HG02840 (cell line): Measurements from ENCODE around the gene SUZ12.
A peak's percentile ranks its signal among the peaks of the same experiment; 100 is the strongest.
"Not testable (repeated sequence)": the region's sequence is repeated elsewhere in the genome, so short reads cannot be mapped to it uniquely, and the experiment has no call there.

Experiments used
- ATAC-seq: cut with Tn5 transposase; IDR thresholded peaks from one replicate; pipeline ENCODE4 v1.9.1; 2021; ENCODE audit warnings: mild to moderate bottlenecking, moderate library complexity, moderate number of reproducible peaks; ENCODE audit not compliant: unreplicated experiment, low FRiP score

SUZ12 gene

DNA sequence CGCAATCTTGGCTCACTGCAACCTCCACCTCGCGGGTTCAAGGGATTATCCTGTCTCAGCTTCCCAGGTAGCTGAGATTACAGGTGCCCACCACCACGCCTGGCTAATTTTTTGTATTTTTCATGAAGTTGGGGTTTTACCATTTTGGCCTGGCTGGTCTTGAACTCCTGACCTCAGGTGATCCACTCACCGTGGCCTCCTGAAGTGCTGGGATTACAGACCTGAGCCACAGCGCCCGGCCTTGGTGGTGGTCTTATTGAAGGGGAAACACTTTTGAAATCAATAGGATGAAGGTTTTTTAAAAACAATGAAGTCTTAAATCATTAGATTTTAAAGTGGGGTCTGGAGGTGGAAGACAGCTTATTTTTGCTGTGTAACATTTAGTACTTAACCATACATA is 5.6 kb downstream of the SUZ12 start:
- ATAC-seq, result not testable (repeated sequence)

DNA sequence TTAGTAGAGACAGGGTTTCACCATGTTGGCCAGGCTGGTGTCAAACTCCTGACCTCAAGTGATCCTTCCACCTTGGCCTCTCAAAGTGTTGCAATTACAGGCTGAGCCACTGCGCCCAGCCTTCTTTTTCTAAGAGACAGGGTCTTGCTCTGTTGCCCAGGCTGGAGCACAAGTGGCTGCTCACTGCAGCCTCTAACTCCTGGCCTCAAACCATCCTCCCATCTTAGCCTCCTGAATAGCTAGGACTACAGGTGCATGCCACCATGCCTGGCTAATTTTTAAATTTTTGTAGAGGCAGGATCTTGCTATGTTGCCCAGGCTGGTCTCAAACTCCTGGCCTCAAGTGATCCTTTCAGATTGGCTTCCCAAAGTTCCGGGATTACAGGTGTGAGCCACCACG is 15.1 kb downstream of the SUZ12 start:
- not testable (repeated sequence) for ATAC-seq

DNA sequence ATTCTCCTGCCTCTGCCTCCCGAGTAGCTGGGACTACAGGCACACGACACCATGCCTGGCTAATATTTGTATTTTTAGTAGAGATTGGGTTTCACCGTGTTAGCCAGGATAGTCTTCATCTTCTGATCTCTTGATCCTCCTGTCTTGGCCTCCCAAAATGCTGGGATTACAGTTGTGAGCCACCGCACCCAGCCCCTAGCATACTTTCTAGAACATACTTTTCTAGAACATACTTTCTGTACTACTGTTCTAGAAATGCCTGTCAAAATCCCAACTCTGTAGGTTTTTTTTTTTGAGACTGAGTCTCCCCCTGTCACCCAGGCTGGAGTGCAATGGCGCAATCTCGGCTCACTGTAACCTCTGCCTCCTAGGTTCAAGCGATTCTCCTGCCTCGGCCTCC is 27.3 kb downstream of the SUZ12 start:
- ATAC-seq, result not testable (repeated sequence)

DNA sequence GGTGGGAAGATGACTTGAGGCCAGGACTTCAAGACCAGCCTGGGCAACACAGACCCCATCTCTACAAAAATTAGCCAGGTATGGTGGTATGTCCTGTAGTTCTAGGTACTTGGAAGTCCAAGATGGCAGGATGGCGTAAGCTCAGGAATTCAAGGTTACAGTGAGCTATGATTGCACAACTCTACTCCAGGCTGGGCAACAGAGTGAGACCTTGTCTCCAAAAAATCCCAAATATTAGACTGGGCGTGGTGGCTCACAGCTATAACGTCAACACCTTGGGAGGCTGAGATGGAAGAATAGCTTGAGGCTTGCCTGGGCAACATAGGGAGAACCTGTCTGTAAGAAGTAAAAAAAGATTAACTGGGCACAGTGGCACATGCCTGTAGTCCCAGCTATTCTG is 30.8 kb downstream of the SUZ12 start:
- ATAC-seq, result no peak

DNA sequence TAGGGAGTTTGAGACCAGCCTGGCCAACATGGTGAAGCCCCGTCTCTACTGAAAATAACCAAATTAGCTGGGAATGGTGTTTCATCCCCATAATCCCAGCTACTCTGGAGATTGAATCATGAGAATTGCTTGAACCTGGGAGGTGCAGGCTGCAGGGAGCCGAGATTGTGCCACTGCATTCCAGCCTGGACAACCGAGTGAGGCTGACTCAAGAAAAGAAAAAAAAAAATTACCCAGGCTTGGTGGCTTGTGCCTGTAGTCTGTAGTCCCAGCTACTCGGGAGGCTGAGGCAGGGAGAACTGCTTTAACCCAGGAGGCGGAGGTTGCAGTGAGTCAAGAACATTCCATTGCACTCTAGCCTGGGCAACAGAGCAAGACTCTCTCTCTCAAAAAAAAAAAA is 33.6 kb downstream of the SUZ12 start:
- not testable (repeated sequence) for ATAC-seq

DNA sequence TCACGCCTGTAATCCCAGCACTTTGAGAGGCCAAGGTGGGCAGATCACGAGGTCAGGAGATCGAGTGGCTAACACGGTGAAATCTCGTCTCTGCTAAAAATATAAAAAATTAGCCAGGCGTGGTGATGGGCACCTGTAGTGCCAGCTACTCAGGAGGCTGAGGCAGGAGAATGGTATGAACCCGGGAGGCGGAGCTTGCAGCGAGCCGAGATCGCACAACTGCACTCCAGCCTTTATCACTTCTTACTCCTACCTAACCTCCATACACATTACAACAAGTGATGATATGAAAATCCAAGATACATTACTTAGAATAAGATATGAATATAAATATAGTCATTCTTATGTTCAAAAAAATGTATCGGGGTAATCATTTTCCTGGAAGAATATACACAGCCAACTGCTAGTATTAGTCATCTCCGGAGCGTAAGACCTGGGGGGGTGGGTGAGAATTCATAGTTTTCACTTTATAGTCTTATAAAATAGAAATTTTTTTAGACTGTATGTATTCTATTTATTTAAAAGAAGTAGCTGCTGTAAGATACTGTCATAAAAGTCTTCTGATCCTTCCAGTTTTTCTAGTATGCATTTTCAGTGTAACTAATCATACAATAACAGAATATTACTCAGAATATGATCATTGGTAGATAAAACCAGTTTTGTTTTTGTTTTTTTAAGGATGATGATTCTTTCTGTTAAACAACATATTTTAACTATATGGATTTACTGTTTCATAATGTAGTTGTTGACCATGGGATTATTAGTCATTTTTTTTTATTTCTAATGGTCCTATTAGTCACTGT is 37.7 kb downstream of the SUZ12 start:
- not testable (repeated sequence) for ATAC-seq

DNA sequence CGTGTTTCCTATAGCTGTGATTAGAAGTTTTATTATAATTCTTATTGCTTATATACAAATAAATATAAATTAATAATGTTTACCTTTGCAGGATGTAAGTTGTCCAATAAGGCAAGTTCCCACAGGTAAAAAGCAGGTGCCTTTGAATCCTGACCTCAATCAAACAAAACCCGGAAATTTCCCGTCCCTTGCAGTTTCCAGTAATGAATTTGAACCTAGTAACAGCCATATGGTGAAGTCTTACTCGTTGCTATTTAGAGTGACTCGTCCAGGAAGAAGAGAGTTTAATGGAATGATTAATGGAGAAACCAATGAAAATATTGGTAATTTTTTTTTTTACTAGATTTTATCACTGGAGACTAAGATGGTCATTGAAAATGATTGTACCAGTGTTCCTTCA is 38.6 kb downstream of the SUZ12 start:
- not testable (repeated sequence) for ATAC-seq

DNA sequence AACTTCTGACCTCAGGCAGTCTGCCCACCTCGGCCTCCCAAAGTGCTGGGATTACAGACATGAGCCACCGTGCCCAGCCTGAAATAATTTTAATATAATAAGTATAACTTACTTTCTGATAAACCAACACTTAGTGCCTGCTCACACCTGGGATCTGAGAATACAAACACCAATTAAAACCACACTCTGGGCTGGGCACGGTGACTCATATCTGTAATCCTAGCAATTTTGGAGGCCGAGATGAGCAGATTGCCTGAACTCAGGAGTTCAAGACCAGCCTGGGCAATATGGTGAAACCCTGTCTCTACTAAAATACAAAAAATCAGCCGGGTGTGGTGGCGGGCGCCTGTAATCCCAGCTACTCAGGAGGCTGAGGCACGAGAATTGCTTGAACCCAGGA is 55.0 kb downstream of the SUZ12 start:
- ATAC-seq, result not testable (repeated sequence)

DNA sequence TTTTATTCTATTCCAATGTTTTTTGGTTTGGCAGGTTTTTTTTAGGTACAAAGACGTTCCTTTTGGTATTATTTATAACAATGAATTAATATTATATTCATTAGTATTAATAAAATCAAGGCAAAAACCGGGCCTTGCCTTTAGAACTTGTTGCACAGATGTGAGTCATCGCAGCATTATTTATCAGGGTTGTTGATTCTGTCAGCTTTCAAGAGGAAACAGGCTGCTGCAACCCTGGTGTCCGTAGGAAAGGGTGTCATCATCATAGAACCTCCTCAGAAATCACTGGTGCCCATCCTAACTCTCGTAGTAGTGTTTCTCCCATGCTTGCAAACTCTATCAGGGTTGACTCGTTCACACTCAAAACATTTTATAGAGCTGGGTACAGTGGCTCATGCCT is 60.2 kb downstream of the SUZ12 start:
- no peak for ATAC-seq

DNA sequence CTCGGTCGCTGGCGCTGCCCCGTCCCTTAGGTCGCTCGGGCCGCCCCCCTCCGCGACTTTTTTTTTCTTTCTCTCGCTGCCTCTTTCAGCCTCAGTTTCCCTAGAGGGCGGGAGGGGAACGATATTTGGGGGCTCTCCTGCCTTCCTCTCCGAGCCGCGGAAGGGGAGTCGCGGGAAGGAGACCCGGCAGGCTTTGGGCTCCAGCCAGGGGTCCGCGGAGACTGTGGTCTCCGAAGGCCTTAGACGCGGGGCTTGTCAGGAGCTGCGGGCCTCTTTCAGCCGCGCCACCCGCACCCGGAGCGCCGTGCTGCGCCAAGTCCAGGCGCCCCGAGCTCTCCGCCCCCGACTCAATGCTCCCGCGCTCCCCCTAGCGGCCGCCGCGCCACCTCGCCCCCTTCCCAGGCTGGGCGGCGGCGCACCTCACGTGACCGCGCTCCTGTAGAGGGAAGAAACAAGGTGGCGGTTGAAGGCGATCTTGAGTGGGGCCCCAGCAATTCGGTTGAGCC is 70.2 kb downstream of the SUZ12 start, which contains the start of gene LRRC37B:
Gene LRRC37B (plus strand): TSS at position 427 of the 506 bp plus-strand sequence. CDS start 14,010 bp downstream, outside the sequence.
- ATAC-seq, result peak; percentile 71

DNA sequence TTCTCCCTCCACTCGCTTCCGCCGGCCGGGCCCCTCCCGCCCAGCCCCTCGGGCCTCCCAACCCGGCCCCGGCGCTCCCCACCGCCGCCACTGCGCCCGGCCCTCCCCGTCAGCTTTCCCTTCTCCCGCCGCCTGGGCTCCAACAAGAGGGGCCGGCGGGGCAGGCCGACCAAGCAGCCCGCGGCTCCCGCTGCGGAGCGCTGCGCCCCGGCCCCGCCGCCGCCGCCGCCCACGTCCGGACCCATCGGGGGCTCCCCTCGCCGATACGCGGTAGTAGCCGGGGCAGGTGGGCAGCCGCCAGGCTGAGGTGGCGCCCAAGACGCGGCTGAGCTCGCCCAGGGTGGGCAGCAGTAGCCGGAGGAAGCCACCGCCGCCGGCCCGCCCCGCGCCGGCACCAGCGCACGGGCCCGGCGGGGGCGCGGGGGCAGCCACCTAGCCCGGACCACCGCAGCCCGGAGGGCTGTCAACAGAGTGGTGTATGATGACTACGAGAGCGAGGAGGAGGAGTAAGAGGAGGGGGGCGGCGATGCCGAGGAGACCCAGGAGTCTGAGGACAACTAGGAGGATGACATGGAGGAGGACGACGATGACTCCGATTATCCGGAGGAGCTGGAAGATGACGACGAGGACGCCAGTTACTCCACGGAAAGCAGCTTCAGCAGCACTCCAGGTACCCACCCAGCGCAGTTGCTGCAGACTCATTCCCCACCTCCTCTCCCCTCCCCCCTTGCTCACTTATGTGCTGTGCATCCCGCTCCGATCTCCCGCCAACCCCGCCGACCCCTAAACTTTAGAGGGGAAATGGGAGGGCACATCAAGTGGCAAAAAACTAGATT is 70.9 kb downstream of the SUZ12 start:
- ATAC-seq, result peak; percentile 31

DNA sequence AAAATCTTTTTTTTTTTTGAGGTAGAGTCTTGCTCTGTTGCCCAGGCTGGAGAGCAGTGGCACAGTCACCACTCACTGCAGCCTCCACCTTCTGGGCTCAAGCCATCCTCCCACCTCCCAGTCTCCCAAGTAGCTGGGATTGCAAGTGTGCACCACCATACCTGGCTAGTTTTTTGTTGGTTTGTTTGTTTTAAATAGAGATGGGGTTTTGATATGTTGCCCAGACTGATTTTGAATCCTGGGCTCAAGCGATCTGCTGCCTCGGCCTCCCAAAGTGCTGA is 72.4 kb downstream of the SUZ12 start:
- ATAC-seq, result no peak

DNA sequence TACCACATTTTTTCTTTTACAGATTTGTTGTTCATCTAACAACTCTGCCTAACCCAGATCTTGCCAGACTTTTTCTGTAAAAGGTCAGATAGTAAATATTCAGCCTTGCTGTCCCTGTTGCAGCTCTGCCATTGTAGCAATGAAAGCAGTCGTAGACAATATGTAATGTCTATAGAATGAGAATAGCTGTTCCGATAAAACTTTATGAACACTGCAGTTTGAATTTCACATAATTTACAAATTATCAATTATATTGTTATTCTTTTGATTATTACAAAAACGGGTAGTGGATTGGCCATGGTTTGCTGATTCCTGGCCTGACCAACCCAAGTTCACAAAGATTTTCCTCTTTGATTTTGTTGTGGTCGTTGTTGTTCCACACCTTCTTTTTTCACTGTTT is 73.3 kb downstream of the SUZ12 start:
- ATAC-seq, result no peak

DNA sequence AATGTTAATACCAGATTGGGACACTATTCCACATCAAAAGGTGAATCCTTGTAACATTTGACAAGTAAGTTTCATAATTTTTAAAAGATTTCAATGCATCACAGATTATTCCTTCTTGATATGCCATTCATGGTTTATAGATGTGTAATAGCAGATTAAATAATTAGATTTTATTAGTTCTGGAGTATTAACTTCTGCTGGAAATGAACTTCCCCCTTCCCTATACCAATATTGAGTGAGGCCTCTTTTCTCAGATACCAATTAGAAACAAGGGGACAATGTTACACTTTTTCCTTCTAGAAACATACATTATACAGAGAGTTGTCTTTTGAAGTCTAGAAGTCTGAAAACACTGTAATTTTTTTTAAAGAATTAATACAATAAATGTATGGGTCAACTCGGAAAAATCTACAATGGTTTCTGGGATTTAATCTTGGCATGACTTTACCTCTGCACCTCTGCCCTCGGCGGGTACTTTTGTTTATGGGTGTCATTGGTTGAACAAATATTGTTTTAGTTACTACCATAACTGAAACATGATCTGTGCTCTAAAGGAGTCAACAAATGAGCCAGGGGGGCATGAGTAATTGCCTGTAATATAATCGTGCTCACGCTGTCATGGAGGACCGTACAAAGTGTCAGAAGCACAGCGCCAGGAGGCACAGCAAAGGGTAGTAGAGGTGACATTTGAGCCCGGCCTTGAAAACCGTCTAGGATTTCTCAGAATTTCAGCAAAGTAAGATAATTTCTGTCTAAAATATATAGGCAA is 78.6 kb downstream of the SUZ12 start:
- no peak for ATAC-seq

DNA sequence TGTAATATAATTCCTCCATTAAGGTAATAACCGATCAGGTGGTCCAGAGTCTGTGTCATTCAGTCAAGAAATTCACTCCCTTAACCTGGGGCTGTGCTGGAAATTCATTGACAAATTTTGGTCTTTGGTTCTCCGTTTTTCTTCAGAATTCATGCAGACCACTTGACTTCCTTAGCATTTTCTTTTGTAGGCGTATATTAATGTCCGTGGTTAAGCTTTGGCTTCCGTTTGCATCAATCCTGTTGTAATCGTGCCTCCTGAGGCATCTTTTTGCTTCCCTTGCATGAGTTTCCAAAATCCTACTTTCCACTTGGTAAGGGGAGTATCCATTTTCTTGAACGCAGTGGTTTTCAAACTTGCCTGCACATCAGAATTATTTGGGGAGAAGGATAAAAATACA is 79.4 kb downstream of the SUZ12 start:
- ATAC-seq, result no peak

DNA sequence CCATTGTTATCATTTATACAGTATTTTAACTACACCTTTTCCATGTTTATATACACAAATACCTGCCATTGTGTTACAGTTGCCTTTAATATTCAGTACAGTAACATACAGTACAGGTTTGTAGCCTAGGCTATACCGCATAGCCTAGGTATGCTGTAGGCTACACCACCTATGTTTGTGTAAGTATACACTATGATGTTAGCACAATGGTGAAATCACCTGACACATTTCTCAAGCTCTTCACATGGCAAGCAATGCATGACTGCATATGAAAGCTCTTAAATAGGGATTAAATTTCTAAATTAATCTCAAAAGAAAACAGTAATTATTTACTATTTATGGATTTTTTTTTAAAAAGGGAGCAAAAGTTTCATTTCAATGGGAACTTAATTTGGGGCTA is 82.4 kb downstream of the SUZ12 start:
- ATAC-seq, result no peak

DNA sequence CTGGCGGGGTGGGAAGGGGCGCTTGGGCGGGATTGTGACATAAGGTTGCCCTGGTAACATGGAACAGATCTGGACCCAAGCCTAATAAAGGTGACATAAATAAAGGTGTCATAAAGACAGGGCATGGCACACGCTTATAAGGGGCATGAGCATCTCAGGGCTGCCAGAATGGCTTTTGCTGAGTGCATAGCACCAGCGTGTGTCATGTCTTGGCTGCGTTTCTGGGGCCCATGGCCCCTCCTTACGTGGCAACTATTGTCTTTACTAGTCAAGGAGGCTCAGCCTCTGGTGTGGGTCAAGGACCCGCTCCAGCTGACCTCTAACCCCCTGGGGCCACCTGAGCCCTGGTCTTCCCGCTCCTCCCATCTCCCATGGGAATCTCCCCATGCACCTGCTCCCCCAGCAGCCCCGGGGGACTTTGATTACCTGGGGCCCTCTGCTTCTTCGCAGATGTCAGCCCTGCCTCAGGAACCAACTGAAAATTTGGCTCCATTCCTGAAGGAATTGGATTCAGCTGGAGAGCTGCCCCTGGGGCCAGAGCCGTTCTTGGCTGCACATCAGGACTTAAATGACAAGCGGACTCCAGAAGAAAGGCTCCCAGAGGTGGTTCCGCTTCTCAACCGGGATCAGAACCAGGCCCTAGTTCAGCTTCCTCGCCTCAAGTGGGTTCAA is 84.3 kb downstream of the SUZ12 start:
- no peak for ATAC-seq

DNA sequence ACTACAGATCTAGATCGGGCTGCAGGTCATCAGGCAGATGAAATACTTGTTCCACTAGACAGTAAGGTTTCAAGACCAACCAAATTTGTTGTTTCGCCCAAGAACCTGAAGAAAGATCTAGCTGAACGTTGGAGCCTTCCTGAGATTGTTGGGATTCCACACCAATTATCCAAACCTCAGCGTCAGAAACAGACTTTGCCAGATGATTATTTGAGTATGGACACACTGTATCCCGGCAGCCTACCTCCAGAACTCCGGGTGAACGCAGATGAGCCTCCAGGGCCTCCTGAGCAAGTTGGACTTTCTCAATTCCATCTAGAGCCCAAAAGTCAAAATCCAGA is 84.8 kb downstream of the SUZ12 start:
- ATAC-seq, result no peak

DNA sequence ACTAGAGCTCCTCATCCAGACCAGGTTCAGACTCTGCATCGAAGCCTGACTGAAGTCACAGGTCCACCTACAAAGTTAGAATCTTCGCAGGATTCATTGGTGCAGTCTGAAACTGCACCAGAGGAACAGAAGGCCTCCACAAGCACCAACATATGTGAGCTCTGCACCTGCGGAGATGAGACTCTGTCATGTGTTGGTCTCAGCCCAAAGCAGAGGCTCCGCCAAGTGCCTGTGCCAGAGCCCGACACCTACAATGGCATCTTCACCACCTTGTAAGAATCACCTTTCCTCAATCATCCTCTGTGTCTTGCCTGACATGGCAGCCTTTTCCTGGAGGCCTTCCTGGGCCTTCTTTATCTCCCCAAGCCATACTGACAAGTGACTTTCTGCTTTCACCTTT is 85.7 kb downstream of the SUZ12 start:
- not testable (repeated sequence) for ATAC-seq

DNA sequence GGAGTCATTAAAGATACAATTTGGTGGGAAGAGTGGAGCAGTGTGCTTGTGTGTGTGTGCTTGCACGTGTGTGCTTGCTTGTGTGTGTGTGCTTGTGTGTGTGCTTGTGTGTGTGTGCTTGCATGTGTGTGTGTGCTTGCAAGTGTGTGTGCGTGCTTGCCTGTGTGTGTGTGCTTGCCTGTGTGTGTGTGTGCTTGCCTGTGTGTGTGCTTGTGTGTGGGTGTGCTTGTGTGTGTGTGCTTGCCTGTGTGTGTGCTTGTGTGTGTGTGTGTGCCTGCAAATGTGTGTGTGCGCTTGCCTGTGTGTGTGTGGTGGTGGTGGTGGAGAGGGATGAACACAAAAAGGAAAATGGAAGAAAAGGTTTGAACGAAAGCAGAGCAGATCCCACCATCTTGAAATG is 90.5 kb downstream of the SUZ12 start:
- not testable (repeated sequence) for ATAC-seq
